Testis (tissue), 2 donors: ENCODE results near the gene ACE.

ENCODE experiments used
- POLR2A ChIP-seq: fragments of 450-650 bp; IDR thresholded peaks from one replicate; pipeline ENCODE4 v1.6.1; 2017; ENCODE audit warnings: antibody characterized with exemption, mild to moderate bottlenecking, moderate library complexity
- TF ChIP-seq, protein P1 (sequence below), 3 experiments: fragments of 450-650 bp in 2 of 3; fragments of 200-600 bp in 1 of 3; sonication (generic) in 1 of 3; IDR thresholded peaks; one replicate each; pipeline ENCODE4 v1.5.1; 2016 to 2019; ENCODE audit warnings: antibody characterized with exemption in 3 of 3, mild to moderate bottlenecking in 2 of 3, moderate library complexity in 1 of 3

DNA sequence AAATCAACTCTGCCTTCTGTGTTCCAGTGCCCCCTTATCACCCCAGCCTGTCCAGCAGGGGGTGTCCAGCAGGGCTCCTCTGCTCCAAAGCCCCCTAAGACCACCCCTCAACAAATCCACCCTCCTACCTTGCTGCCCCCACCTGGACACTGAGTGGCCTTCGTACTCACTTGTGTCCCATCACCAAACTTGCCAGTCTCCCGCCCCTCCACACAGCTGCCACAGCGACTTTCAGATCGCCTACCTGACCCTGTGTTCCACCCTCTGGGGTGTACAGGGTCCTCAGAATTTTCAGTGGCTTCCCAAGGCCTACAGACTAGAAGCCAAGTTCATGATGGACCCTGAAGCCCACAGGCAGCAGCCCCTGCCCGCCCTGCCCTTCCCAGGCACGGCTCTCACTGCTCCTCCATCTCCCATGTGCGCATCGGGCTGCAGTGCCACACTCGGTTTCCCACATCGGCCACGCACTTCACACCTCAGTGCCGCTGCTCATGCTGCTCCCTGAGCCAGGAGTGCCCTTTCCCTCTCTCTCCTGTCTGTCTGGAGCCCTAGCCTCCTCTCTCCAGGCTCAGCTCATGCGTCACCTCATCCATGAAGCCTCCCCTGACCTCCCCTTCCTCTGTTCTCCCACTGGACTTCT, 58.1 kb downstream of the ACE start:
- TF ChIP-seq POLR2A = no peak
- TF ChIP-seq, protein P1, sequence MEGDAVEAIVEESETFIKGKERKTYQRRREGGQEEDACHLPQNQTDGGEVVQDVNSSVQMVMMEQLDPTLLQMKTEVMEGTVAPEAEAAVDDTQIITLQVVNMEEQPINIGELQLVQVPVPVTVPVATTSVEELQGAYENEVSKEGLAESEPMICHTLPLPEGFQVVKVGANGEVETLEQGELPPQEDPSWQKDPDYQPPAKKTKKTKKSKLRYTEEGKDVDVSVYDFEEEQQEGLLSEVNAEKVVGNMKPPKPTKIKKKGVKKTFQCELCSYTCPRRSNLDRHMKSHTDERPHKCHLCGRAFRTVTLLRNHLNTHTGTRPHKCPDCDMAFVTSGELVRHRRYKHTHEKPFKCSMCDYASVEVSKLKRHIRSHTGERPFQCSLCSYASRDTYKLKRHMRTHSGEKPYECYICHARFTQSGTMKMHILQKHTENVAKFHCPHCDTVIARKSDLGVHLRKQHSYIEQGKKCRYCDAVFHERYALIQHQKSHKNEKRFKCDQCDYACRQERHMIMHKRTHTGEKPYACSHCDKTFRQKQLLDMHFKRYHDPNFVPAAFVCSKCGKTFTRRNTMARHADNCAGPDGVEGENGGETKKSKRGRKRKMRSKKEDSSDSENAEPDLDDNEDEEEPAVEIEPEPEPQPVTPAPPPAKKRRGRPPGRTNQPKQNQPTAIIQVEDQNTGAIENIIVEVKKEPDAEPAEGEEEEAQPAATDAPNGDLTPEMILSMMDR (IDR thresholded peaks at IDR 0.05) = no peak
